Midbrain (tissue), 1 donor: ENCODE results near the gene CRB3.

ENCODE experiments used
- DNase-seq: peaks from one replicate; lab custom pipeline; 2025; lab: John Stamatoyannopoulos, UW

Gene CRB3

GRCh38 chr19:6433165-6433564 lies 30.9 kb upstream of the CRB3 start:
- DNase-seq, result no peak

- no peak for DNase-seq
These were observed 30.4 kb upstream of the CRB3 start, which contains the start of gene SLC25A41 for GRCh38 chr19:6433663-6434062. Gene SLC25A41 (minus strand): TSS chr19:6433763. CDS start chr19:6433693, 70 bp downstream.

GRCh38 chr19:6439743-6440142 lies 24.3 kb upstream of the CRB3 start:
- no peak for DNase-seq

GRCh38 chr19:6440905-6441304 lies 23.2 kb upstream of the CRB3 start:
- DNase-seq, result no peak

- DNase-seq, result no peak
These were observed 21.9 kb upstream of the CRB3 start for GRCh38 chr19:6442087-6442688.

- no peak for DNase-seq
These were observed 20.1 kb upstream of the CRB3 start for GRCh38 chr19:6443986-6444385.

GRCh38 chr19:6446452-6446851 lies 17.6 kb upstream of the CRB3 start:
- no peak for DNase-seq

GRCh38 chr19:6448045-6448444 lies 16.0 kb upstream of the CRB3 start:
- DNase-seq, result no peak

- DNase-seq, result no peak
These were observed 13.9 kb upstream of the CRB3 start for GRCh38 chr19:6450166-6450565.

GRCh38 chr19:6451583-6452222 lies 12.4 kb upstream of the CRB3 start:
- no peak for DNase-seq

GRCh38 chr19:6452223-6452614 lies 11.9 kb upstream of the CRB3 start:
- DNase-seq, result no peak

- DNase-seq, result no peak
These were observed 11.2 kb upstream of the CRB3 start for GRCh38 chr19:6452899-6453298.

- DNase-seq, result no peak
These were observed 10.0 kb upstream of the CRB3 start for GRCh38 chr19:6453951-6454565.

- no peak for DNase-seq
These were observed 8.1 kb upstream of the CRB3 start for GRCh38 chr19:6455924-6456323.

- DNase-seq, result no peak
These were observed 5.9 kb upstream of the CRB3 start for GRCh38 chr19:6457958-6458694.

GRCh38 chr19:6458695-6459261 lies 5.3 kb upstream of the CRB3 start:
- DNase-seq, result no peak

- DNase-seq, result peak; percentile 73
These were observed 4.6 kb upstream of the CRB3 start, which contains the start of gene SLC25A23 for GRCh38 chr19:6459262-6460098. Gene SLC25A23 (minus strand): TSS chr19:6459792. CDS start chr19:6459628, 164 bp downstream.

- DNase-seq, result peak; percentile 99
These were observed 3.8 kb upstream of the CRB3 start for GRCh38 chr19:6460099-6460884.

GRCh38 chr19:6465006-6465405 lies 935 bp downstream of the CRB3 start:
- DNase-seq, result no peak

- DNase-seq, result no peak
These were observed 1.6 kb downstream of the CRB3 start for GRCh38 chr19:6465663-6466062.
